Esophagus (tissue), 2 donors: ENCODE data around the gene IRF7. TPM values are rescaled to one million over a fixed set of nuclear protein-coding genes. Genes with fewer than 3 reads are reported as not detected.

Experiments
- H3K27ac ChIP-seq, 2 donors: one replicate each; pipeline ENCODE4 v1.5.1; 2013; ENCODE audit warnings: low read depth in 2 of 2, mild to moderate bottlenecking in 2 of 2, inconsistent platforms in 1 of 2, low read length in 1 of 2, moderate library complexity in 1 of 2
- H3K27me3 ChIP-seq, 2 donors: one replicate each; pipeline ENCODE4 v1.6.1; 2013; ENCODE audit warnings: low read length in 2 of 2, control low read depth in 1 of 2, mild to moderate bottlenecking in 1 of 2; ENCODE audit not compliant: insufficient read depth in 2 of 2, control insufficient read depth in 1 of 2
- H3K36me3 ChIP-seq, 2 donors: one replicate each; pipeline ENCODE4 v1.6.1; 2013; ENCODE audit warnings: low read length in 1 of 2; ENCODE audit not compliant: control insufficient read depth in 2 of 2, insufficient read depth in 2 of 2
- H3K4me1 ChIP-seq, 2 donors: one replicate each; pipeline ENCODE4 v1.6.1; 2013; ENCODE audit warnings: low read length in 1 of 2; ENCODE audit not compliant: control insufficient read depth in 2 of 2, insufficient read depth in 2 of 2
- H3K4me3 ChIP-seq, 2 donors: one replicate each; pipeline ENCODE4 v1.5.1; 2013; ENCODE audit warnings: low read length in 2 of 2, mild to moderate bottlenecking in 2 of 2, low read depth in 1 of 2, moderate library complexity in 1 of 2
- H3K9me3 ChIP-seq, 2 donors: one replicate each; pipeline ENCODE4 v1.6.1; 2013; ENCODE audit warnings: mild to moderate bottlenecking in 2 of 2, low read depth in 1 of 2, low read length in 1 of 2, moderate library complexity in 1 of 2; ENCODE audit not compliant: control insufficient read depth in 2 of 2, insufficient read depth in 1 of 2
- WGBS, 2 donors: extraction: QIAGEN DNeasy Blood & Tissue Kit; methylation state at CpG; one replicate each; pipeline ENCODE4 v1.1.7; 2013; 5-methylcytosine and 5-hydroxymethylcytosine counted together
- polyA plus RNA-seq, 2 donors: library from polyadenylated mRNA; stranded (reverse); fragments of 200-250 nt; gene quantifications; one replicate each; pipeline ENCODE4 v1.2.3, GENCODE V29; 2013
- donor health status: healthy with polysubstance abuse.
- donor health status: Bipolar disorder and iron deficiency.

The IRF7 gene
- polyA plus RNA-seq, 2 donors: 17.0 to 30.1 TPM

GRCh38 chr11:623999-624704, 8.4 kb upstream of the IRF7 start:
- Histone ChIP-seq H3K27ac (no peak overlapping the region), H3K4me1 (peaks cover 5 to 8% of the 10 kb centered on the region in 2 donors), H3K4me3 (no peak overlapping the region), H3K36me3 (peaks cover 0 to 6% of the 10 kb centered on the region in 2 donors), H3K27me3 (no peaks in the 10 kb centered on the region), H3K9me3 (no peaks in the 10 kb centered on the region)
- WGBS, 2 donors: 75 to 76% methylated on average over 25 of the region's 25 CpGs

- H3K27ac ChIP-seq: no peak overlapping the region
- WGBS, 2 donors: 79 to 81% methylated on average over 15 of the region's 15 CpGs
- H3K4me3 ChIP-seq: no peak overlapping the region
Observed at GRCh38 chr11:623349-623869, 7.7 kb upstream of the IRF7 start.

GRCh38 chr11:621838-622237, 6.1 kb upstream of the IRF7 start:
- Histone ChIP-seq H3K4me3 (no peak overlapping the region), H3K27me3 (no peaks in the 10 kb centered on the region), H3K27ac (no peak overlapping the region), H3K4me1 (peaks cover 6 to 8% of the 10 kb centered on the region in 2 donors), H3K36me3 (peaks cover 0 to 10% of the 10 kb centered on the region in 2 donors), H3K9me3 (no peaks in the 10 kb centered on the region)
- WGBS, 2 donors: 85 to 86% methylated on average over 26 to 27 of the region's 27 CpGs

More at GRCh38 chr11:623349-623869, 7.7 kb upstream of the IRF7 start:
- peaks cover 5 to 8% of the 10 kb centered on the region in 2 donors for H3K4me1 ChIP-seq
- H3K27me3 ChIP-seq: no peaks in the 10 kb centered on the region
- no peaks in the 10 kb centered on the region for H3K9me3 ChIP-seq
- H3K36me3 ChIP-seq: peaks cover 0 to 8% of the 10 kb centered on the region in 2 donors

GRCh38 chr11:620935-621814, 5.4 kb upstream of the IRF7 start:
- H3K9me3 ChIP-seq: no peaks in the 10 kb centered on the region
- H3K4me3 ChIP-seq: no peak overlapping the region
- no peak overlapping the region for H3K27ac ChIP-seq
- peaks cover 0 to 10% of the 10 kb centered on the region in 2 donors for H3K36me3 ChIP-seq
- 76 to 77% methylated on average over 43 to 45 of the region's 45 CpGs for WGBS, 2 donors
- H3K27me3 ChIP-seq: no peaks in the 10 kb centered on the region
- peaks cover 4 to 7% of the 10 kb centered on the region in 2 donors for H3K4me1 ChIP-seq

GRCh38 chr11:620201-620600, 4.5 kb upstream of the IRF7 start:
- H3K27me3 ChIP-seq: no peaks in the 10 kb centered on the region
- H3K36me3 ChIP-seq: peaks cover 0 to 10% of the 10 kb centered on the region in 2 donors
- peaks cover 4 to 5% of the 10 kb centered on the region in 2 donors for H3K4me1 ChIP-seq
- 95 to 96% methylated on average over 13 of the region's 13 CpGs for WGBS, 2 donors
- no peak overlapping the region for H3K27ac ChIP-seq
- H3K9me3 ChIP-seq: no peaks in the 10 kb centered on the region
- H3K4me3 ChIP-seq: no peak overlapping the region

- Histone ChIP-seq H3K9me3 (no peaks in the 10 kb centered on the region), H3K4me3 (no peak overlapping the region), H3K27ac (no peak overlapping the region), H3K4me1 (peaks cover 9% of the 10 kb centered on the region in 2 donors), H3K27me3 (no peaks in the 10 kb centered on the region), H3K36me3 (peaks cover 0 to 10% of the 10 kb centered on the region in 2 donors)
- 94 to 97% methylated on average over 22 of the region's 22 CpGs for WGBS, 2 donors
Observed at GRCh38 chr11:619628-620050, 3.9 kb upstream of the IRF7 start.

GRCh38 chr11:618856-619627, 3.3 kb upstream of the IRF7 start:
- 91 to 92% methylated on average over 21 to 24 of the region's 24 CpGs for WGBS, 2 donors

GRCh38 chr11:617912-618682, 2.3 kb upstream of the IRF7 start:
- Histone ChIP-seq H3K9me3 (no peaks in the 10 kb centered on the region), H3K4me1 (peaks cover 20% of the 10 kb centered on the region in 2 donors), H3K27me3 (no peaks in the 10 kb centered on the region), H3K36me3 (peaks cover 0 to 15% of the 10 kb centered on the region in 2 donors), H3K27ac (no peak overlapping the region), H3K4me3 (no peak overlapping the region)
- WGBS, 2 donors: 88 to 90% methylated on average over 25 of the region's 25 CpGs

More at GRCh38 chr11:618856-619627, 3.3 kb upstream of the IRF7 start:
- H3K9me3 ChIP-seq: no peaks in the 10 kb centered on the region
- peaks cover 13% of the 10 kb centered on the region in 2 donors for H3K4me1 ChIP-seq
- no peaks in the 10 kb centered on the region for H3K27me3 ChIP-seq
- H3K27ac ChIP-seq: no peak overlapping the region
- H3K4me3 ChIP-seq: no peak overlapping the region
- H3K36me3 ChIP-seq: peaks cover 0 to 11% of the 10 kb centered on the region in 2 donors
